ENCODE results near the gene TELO2.

TELO2 gene

GRCh38 chr16:1481906-1482835, 11.0 kb upstream of the TELO2 start:
- DNase-seq, result no peak

DNA sequence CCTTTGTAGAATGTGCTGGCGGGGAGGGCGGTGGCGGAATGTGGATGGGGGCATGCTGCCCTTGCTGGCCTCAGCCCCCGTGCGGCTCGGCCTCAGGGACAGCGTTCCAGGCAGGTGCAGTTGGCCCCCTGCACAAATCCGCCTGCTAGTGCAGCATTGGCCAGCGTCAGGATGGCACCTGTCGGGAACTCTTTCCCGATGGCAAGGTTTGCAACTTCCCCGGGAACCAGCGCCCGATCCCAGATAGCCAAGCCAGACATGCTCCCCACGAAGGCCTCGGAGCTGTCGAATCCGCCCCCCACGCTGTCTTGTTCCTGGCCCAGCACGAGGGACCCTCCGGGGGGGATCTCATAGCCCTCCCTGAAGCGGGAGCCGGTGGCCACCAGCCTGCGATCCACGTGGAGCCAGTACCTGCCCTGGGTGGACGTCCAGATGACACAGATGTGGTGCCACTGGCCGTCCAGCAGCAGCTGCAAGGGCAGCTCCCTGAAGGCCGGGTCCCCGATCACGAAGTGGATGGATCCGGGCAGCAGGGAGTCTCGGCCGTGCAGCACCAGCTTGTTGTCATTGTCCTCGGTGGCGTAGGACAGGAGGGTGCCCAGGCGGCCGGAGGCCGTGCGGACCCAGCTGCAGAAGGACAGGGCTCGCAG, 7.2 kb upstream of the TELO2 start:
- no peak for DNase-seq

DNA sequence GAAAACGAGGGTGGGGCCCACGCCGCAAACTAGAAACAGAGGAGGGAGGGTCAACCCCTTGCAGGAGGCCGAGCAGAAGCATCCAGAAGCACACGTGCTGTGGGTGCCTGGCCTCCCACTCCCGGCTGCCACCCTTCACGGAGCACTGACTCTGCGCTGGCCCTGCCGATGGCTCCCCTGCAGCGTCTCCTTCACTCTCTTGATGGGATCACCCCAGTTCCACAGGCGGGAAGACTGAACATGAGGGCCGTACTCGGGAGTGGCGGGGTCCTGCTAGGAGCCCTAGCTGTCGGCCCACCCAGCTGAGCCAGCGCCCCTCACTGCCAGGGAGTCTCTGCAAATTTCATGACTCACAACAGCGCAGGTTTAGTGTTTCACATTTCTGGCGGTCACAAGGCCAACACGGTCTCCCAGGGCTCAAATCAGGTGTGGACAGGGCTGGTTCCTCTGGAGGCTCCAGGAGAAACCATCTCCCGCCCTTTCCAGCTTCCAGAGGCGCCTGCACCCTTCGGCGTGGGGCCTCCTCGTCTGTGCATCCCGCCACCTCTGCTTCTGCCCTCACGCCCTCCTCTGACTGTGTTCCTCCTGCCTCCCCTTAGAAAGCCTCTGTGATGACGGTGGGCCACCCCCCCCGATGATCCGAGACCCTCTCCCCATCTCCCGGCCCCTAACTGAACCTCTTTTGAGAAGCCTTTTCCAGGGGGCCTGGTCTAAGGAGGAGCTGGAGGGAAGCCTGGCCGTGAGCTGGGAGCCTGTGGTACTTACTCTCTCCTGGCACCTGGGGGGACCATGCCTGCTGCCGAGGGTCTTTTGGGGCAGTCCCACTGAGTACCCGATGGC, 6.4 kb upstream of the TELO2 start:
- no peak for DNase-seq

DNA sequence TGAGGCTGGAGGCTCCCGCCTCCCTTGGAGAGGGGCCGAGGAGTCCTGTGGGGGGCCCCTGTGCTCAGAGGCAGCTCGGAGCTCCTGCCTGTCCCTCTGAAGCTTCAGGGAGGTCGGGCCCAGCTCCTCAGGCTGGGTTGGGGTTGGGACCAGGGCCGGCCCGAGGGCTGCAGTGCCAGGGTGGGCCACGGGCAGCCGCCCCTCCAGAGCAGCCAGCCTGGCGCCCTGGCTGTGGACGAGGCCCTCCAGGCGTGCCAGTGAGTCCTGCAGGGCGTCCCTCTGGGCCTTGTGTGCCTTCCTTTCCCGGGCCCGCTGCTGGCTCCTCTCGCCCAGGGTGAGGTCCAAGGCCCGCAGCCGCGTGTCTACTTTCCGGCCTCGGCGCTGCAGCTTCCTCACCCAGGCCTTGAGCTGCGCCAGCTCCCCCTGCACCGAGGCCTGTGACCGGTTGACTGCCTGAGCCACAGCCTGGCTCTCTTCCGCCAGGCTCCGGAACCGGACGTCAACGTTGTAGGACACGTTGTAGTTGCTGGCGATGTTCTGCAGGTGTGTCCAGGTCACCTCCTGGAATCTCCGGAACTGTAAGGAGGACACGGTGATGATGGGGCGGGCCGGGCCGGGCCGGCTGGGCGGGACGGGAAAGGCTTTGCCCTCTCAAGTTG, 5.6 kb upstream of the TELO2 start:
- no peak for DNase-seq

- no peak for DNase-seq
Measured at GRCh38 chr16:1488054-1488601, 5.0 kb upstream of the TELO2 start.

DNA sequence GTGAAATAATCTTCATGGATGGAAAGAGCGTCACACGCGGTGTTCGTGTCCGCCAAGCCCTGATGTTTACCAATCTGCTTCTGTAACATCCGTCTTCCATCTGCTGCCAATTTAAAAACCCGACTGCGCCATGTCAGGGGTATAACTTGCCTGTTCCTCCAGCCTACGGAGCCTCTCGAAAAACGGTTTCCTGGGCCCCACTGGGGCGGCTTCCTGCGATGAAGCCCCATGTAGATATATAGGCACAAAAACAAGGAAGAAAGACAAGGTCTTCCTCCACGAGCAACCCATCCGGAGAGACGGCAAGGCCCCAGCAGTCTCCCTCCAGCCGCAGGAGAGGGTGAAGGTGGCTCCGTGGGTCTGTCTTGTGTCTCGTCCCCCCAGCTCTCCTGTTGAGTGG, 4.5 kb upstream of the TELO2 start, which contains the start of gene PTX4:
Gene PTX4, minus strand, starts transcription at position 326 of the 400 bp plus-strand sequence. Its CDS starts 35 bp downstream, at position 291.
- no peak for DNase-seq

DNA sequence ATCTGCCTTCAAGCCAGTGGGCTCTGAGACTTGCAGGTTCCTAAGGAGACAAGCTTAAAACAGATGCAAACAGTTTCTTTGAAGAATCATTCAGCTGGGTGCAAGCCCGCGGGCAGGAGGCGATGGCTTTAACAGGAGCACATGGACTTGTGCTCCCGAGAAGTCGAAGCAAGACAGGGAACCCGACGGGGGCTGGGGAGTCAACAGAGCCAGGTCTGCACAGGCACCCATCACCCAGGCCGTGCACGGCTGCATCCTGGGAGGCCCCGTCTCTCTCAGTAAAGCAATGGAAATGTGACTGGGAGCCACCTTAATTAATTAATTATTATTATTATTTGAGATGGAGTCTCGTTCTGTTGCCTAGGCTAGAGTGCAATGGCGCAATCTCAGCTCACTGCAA, 4.1 kb upstream of the TELO2 start:
- DNase-seq, result no peak

DNA sequence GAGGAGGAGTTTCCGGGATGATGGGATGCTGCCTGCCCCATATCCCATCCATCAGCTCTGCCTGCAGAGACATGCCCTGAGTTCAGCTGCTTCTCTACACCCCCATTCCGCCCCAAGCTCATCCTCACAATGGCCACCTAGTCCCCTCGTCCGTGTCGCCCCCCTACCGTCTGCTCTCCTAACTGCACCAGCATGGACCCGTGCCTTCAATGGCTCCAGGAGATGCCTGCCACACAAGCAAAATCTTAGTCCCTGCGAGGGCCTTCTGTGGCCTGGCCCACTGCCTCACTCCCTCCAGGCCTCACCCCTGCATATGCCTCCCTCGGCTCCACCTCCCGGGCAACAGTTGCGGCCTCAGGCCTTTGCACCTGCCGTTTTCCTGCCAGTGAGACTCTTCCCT, 1.8 kb upstream of the TELO2 start:
- DNase-seq, result peak in 1 of 2 experiments; percentile 10

DNA sequence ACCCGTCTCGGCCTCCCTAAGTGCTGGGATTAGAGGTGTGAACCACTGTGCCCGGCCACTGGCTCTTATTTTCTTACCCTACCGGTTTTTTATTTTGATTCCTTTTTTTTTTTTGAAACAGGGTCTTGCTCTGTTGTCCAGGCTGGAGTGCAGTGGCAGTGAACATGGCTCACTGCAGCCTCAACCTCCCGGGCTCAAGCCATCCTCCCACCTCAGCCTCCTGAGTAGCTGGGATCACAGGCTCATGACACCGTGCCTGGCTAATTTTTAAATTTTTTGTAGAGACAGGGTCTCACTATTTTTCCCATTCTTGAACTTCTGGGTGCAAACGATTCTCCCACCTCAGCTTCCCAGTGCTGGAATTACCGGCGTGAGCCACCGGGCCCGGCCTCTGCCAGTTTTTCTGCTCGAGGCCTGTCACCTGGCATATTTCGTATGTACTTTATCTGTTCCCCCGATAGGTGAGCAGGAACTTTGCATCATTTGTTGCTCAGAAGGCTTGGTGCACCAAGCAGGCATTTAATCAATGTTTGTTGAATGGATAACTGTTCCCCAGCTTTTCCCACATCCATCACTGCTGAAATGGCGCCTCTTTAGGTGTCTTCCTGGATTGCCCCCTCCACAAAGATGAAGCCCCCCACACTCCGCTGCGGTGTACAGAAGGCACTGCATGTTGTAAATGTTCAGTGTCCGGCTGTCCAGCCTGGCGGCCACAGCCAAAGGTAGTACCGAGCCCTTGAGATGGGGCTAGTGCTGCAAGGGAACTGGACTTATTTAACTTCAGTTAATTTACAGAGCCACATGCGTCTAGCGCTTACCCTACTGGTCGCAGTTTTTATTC, 858 bp upstream of the TELO2 start:
- DNase-seq, result no peak

DNA sequence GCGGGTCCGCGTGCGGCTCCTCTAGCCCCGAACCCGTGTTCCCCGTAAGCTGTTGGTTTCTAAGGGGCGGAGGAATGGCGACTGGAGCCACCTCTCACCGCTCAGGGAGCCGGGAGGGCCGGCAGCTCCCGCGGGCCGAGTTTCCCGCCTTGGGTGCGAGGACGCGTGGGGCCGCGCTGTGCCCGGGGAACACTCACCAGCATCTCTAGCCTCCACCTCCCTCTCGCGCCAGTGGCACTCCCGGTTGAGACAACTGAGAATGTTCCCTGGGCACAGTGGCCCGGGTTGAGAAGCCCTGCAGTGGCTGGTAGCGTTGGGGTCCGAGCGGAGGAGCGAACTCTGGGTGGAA, 560 bp downstream of the TELO2 start:
- no peak for DNase-seq

GRCh38 chr16:1494129-1494640, 1.0 kb downstream of the TELO2 start:
- DNase-seq, result peak; percentile 19 to 24

- no peak for DNase-seq
Measured at GRCh38 chr16:1494711-1495110, 1.6 kb downstream of the TELO2 start.

DNA sequence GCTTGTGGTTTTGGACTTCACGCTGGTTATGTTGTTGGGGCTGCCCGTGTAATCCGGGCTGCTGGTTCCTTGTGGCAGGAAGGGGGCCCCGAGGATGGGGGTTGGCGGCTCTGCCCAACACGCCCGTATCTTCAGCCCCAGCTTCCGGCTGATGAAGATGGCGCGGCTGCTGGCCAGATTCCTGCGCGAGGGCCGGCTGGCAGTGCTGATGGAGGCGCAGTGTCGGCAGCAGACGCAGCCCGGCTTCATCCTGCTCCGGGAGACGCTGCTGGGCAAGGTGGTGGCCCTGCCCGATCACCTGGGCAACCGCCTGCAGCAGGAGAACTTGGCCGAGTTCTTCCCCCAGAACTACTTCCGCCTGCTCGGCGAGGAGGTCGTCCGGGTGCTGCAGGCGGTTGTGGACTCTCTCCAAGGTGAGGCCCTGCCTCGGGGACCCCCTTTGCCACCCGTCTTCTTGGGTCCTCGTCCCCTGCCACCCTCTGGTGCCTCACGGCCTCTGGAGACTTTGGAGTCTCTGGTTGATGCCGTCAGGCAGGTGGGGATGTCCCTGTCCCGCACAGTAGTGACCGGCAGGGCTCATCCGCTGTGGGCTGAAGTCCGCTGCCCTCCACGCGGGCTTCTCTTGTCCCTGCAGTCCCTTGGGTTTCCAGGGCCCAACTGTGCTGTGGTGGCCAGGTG, 2.2 kb downstream of the TELO2 start:
- DNase-seq, result no peak

DNA sequence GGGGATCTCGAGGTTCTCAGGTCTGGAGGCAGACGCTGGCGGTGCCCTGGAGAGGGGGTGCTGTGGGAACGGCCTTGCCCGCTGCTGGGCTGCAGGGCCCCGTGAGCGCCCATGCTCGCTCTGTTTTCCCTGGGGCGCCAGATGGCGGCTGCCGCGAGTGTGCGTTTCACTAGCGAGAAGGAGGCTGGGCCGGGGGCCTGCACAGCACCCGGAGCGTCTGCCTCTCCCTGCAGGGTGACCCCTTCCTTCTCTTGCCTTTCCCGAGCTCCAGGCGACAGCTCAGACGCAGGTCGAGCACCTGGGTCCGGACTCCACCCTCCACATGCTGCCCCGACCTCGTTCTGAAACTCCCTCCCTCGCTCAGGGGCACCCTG, 2.7 kb downstream of the TELO2 start:
- no peak for DNase-seq

GRCh38 chr16:1496464-1496863, 3.3 kb downstream of the TELO2 start:
- DNase-seq, result no peak

- no peak for DNase-seq
Measured at GRCh38 chr16:1497014-1497598, 3.9 kb downstream of the TELO2 start.

DNA sequence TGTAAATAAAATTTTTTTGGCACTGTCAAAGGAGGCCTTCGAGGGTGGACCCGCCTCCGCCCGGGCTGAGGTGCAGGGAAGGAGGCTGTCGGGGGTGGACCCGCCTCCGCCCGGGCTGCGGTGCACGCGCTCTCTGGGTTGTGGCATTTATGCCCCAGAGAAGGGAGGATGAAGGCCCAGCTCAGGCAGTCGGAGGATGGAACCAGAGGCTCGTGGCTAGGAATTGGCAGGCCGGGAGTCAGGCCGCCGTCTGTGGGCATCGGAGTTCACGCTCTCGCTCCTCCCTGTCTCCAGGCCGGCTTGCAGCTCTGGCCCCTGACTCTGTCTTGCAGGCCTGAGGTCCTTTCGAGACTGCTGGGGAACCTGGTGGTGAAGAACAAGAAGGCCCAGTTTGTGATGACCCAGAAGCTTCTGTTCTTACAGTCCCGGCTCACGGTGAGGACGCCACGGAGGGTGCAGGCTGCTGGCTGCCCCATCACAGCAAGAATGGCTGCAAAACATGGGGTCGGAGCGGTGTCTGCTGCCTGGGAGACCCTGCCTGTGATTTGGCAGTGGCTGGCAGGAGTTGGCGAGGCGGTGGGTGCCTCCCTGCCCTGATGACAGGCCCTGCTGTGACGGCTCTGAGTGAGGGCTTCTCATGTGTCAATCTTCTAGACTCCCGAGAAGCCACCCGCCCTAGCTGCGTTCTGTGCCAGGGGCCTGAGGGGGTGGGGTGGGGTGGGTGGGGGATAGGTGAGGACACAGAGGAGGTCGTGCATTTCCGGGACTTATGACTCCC, 5.9 kb downstream of the TELO2 start:
- DNase-seq, result no peak

- no peak for DNase-seq
Measured at GRCh38 chr16:1499756-1500464, 6.8 kb downstream of the TELO2 start.
